ENCODE results near the gene CPHXL. TPM values are rescaled to one million over a fixed set of nuclear protein-coding genes. Genes with fewer than 3 reads are reported as not detected.

The CPHXL gene
- total and polyA plus RNA-seq, 2 of the 4 experiments (the other 2 are of a cell fraction): not detected

DNA sequence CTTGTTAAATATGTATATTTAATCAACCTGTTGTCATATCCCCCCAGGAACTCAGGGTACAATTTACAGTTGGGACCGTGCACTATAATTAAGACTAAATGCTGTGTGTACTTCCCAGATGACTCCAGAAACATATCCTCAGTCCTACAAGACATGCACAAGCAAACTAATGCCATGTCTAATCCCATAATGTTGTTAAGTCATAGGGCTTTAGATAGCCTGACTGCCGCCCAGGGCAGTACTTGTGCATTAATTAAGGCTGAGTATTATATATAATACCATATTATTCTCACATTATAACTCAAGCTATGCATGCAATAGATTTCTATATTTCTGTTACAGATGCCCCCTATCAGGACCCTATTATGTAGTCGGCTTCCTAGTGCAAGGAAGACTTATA is 20.1 kb upstream of the CPHXL start:
- Histone ChIP-seq H2AFZ (replicated peaks; ENCODE audit: low read length, poor library complexity) (no peak overlapping the region), H2AK5ac (ENCODE audit: low read depth, low read length) (no peak overlapping the region), H2BK15ac (ENCODE audit: low read depth, low read length) (no peak overlapping the region), H2AK9ac (replicated peaks; ENCODE audit: low read depth, low read length, poor library complexity) (no peak overlapping the region), H3K56ac (ENCODE audit: extremely low read depth, insufficient read depth, low read length) (no peak overlapping the region), H3K4me2 (ENCODE audit: low read depth, low read length) (no peak overlapping the region), H3K18ac (ENCODE audit: low read depth, low read length) (no peak overlapping the region), H3K23ac (ENCODE audit: low read depth, low read length) (no peak overlapping the region), H4K20me1 (ENCODE audit: insufficient read depth, low read length) (no peaks in the 10 kb centered on the region), H4K8ac (ENCODE audit: low read depth in 2 of 2, low read length in 2 of 2) (no peak overlapping the region), H2BK20ac (ENCODE audit: low read depth, low read length) (no peak overlapping the region), H2BK5ac (ENCODE audit: low read depth, low read length, poor library complexity, severe bottlenecking) (no peak overlapping the region), H3K79me1 (ENCODE audit: low read depth in 1 of 2, low read length in 2 of 2) (no peaks in the 10 kb centered on the region), H3K9me3 (ENCODE audit: control insufficient read depth, insufficient read depth, low read length) (peaks cover 4% of the 10 kb centered on the region), H3K27ac (ENCODE audit: insufficient read depth, low read length) (no peak overlapping the region), H3K9me1 (ENCODE audit: insufficient read depth, low read length) (no peaks in the 10 kb centered on the region), H3K9ac (ENCODE audit: low read depth, low read length) (no peak overlapping the region), H2BK120ac (ENCODE audit: low read depth, low read length) (no peak overlapping the region), H3K4me1 (ENCODE audit: control insufficient read depth, insufficient read depth, low read length) (no peaks in the 10 kb centered on the region), H3K4ac (ENCODE audit: low read depth, low read length) (no peak overlapping the region), H3K4me3 (ENCODE audit: insufficient read depth, low read depth, low read length) (no peak overlapping the region), H4K5ac (ENCODE audit: low read depth, low read length) (no peak overlapping the region), H4K91ac (ENCODE audit: insufficient read depth, low read depth, low read length) (no peak overlapping the region), H3K36me3 (ENCODE audit: control insufficient read depth, insufficient read depth, low read length) (no peaks in the 10 kb centered on the region), H3K27me3 (ENCODE audit: control insufficient read depth, insufficient read depth, low read length) (peaks cover 2% of the 10 kb centered on the region), H3K14ac (replicated peaks; ENCODE audit: low read depth, low read length) (no peak overlapping the region)
- no CpG with 5 or more reads among the region's 3 CpGs for WGBS, 2 experiments (ENCODE audit: extremely low coverage in 2 of 2, insufficient read length in 1 of 2)
- in situ Hi-C loops (cut with MboI; ENCODE audit: low sequenced_read_pairs) (no loop called here), dilution Hi-C loops (cut with HindIII; ENCODE audit: low sequenced_read_pairs, unreplicated experiment) (no loop called here), intact Hi-C loops (cut with micrococcal nuclease) (no loop called here)
- BruUV-seq (replicated peaks): no TSS peak
- POLR2A ChIA-PET (ENCODE audit: unreplicated experiment): no interaction called here
- CTCF ChIA-PET: no interaction called here
- TF ChIP-seq, protein P1, sequence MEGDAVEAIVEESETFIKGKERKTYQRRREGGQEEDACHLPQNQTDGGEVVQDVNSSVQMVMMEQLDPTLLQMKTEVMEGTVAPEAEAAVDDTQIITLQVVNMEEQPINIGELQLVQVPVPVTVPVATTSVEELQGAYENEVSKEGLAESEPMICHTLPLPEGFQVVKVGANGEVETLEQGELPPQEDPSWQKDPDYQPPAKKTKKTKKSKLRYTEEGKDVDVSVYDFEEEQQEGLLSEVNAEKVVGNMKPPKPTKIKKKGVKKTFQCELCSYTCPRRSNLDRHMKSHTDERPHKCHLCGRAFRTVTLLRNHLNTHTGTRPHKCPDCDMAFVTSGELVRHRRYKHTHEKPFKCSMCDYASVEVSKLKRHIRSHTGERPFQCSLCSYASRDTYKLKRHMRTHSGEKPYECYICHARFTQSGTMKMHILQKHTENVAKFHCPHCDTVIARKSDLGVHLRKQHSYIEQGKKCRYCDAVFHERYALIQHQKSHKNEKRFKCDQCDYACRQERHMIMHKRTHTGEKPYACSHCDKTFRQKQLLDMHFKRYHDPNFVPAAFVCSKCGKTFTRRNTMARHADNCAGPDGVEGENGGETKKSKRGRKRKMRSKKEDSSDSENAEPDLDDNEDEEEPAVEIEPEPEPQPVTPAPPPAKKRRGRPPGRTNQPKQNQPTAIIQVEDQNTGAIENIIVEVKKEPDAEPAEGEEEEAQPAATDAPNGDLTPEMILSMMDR (conservative IDR thresholded peaks at IDR 0.05; ENCODE audit: low read depth, low read length): no peak
- TF ChIP-seq RCOR1 (IDR thresholded peaks at IDR 0.05; ENCODE audit: insufficient replicate concordance, low read length) (no peak), MXI1 (IDR thresholded peaks at IDR 0.05; ENCODE audit: borderline replicate concordance, low read depth, low read length) (no peak), MAFK (IDR thresholded peaks at IDR 0.05; ENCODE audit: low read depth, low read length) (no peak), CHD1 (IDR thresholded peaks at IDR 0.05; ENCODE audit: low read depth, low read length) (no peak), RFX5 (IDR thresholded peaks at IDR 0.05; ENCODE audit: low read depth, low read length) (no peak), FOS (IDR thresholded peaks at IDR 0.05; ENCODE audit: low read depth, low read length) (no peak)
- TF ChIP-seq, protein P2, sequence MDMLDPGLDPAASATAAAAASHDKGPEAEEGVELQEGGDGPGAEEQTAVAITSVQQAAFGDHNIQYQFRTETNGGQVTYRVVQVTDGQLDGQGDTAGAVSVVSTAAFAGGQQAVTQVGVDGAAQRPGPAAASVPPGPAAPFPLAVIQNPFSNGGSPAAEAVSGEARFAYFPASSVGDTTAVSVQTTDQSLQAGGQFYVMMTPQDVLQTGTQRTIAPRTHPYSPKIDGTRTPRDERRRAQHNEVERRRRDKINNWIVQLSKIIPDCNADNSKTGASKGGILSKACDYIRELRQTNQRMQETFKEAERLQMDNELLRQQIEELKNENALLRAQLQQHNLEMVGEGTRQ (IDR thresholded peaks at IDR 0.05; ENCODE audit: low read depth, low read length): no peak
- ATAC-seq (ENCODE audit: low read depth): no peak
- DNase-seq: no peak

All from IMR-90 (cell line).